ENCODE data around the gene PCDHA5.

GRCh38 chr5:140794595-140795258 lies 26.7 kb upstream of the PCDHA5 start, which contains the start of gene PCDHA2:
- TF ChIP-seq TAF1 (IDR thresholded peaks at IDR 0.05; ENCODE audit: borderline replicate concordance, low read depth, low read length) (no peak), POLR2A (IDR thresholded peaks at IDR 0.05; ENCODE audit: low read depth, low read length) (no peak)

Data from GM12892 (cell line).